ENCODE data around the gene PPP1R15B. TPM values are rescaled to one million over a fixed set of nuclear protein-coding genes. Genes with fewer than 3 reads are reported as not detected.
"Not testable (repeated sequence)": the region's sequence is repeated elsewhere in the genome, so short reads cannot be mapped to it uniquely, and the experiment has no call there.

PPP1R15B gene
- total RNA-seq, 1 donor from 2014 or later, result 42.1 TPM

DNA sequence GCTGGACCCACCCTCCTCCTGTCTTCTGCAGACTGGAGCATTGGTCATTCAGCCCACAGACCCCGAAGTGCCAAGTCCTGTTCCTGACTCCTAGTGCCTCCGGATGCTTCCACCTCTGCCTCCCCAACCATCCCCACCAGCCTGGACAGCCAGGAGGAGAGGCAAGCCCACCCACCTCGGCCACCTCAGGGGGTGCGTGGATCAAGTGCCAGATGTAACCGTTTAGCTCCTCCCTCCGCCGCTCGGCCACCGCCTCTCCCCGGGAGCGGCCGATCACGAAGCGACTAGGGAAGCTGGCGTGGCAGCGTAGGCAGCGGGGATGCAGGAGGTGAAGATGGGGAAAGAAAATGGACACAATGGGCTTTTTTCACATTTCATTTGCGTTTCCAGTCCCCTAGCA lies 18.1 kb upstream of the PPP1R15B start:
- TF ChIP-seq, protein P1, sequence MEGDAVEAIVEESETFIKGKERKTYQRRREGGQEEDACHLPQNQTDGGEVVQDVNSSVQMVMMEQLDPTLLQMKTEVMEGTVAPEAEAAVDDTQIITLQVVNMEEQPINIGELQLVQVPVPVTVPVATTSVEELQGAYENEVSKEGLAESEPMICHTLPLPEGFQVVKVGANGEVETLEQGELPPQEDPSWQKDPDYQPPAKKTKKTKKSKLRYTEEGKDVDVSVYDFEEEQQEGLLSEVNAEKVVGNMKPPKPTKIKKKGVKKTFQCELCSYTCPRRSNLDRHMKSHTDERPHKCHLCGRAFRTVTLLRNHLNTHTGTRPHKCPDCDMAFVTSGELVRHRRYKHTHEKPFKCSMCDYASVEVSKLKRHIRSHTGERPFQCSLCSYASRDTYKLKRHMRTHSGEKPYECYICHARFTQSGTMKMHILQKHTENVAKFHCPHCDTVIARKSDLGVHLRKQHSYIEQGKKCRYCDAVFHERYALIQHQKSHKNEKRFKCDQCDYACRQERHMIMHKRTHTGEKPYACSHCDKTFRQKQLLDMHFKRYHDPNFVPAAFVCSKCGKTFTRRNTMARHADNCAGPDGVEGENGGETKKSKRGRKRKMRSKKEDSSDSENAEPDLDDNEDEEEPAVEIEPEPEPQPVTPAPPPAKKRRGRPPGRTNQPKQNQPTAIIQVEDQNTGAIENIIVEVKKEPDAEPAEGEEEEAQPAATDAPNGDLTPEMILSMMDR (IDR thresholded peaks at IDR 0.05; ENCODE audit: insufficient read depth, low read length, poor library complexity, severe bottlenecking), result no peak
- no peak for DNase-seq (ENCODE audit: low read depth)
- peaks cover 2% of the 10 kb centered on the region for H3K36me3 ChIP-seq (ENCODE audit: control insufficient read depth, insufficient read depth, low read length)
- no peak overlapping the region for H3K4me3 ChIP-seq (ENCODE audit: low read depth, low read length)
- no peaks in the 10 kb centered on the region for H3K27me3 ChIP-seq (ENCODE audit: control insufficient read depth, insufficient read depth, low read length)

DNA sequence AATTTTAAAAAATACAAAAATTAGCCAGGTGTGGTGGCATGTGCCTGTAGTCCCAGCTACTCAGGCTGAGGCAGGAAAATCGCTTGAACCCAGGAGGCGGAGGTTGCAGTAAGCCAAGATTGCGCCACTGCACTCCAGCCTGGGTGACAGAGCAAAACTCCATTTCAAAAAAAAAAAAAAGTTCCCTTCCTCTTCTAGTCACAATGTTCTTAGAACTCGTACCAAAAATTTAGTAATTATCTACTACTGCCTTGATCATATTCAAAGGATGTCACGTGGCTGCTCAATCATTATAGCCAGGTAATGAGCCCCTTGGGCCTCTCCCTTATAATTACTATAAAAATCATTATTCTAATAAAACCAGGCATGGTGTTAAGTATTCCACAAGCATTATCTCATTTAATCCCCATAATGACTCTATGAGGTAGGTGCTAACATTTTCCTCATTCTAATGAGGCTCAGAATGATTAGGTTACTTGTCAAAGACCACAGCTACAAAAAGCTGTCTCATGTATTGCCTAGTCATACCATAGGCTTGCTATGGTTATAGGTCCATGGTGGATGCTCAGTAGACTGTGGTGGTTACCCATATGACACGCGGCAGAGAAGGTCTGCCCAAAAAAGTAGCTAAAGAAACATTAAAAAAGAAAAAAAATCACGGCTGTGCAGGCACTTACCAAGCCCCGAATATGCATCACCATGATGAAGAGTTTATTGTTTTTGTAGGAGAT lies 15.5 kb upstream of the PPP1R15B start:
- H3K4me3 ChIP-seq (ENCODE audit: low read depth, low read length), result no peak overlapping the region
- no peak for DNase-seq (ENCODE audit: low read depth)
- H3K27me3 ChIP-seq (ENCODE audit: control insufficient read depth, insufficient read depth, low read length), result no peaks in the 10 kb centered on the region
- TF ChIP-seq, protein P1 (IDR thresholded peaks at IDR 0.05; ENCODE audit: insufficient read depth, low read length, poor library complexity, severe bottlenecking), result no peak
- H3K36me3 ChIP-seq (ENCODE audit: control insufficient read depth, insufficient read depth, low read length), result no peaks in the 10 kb centered on the region

DNA sequence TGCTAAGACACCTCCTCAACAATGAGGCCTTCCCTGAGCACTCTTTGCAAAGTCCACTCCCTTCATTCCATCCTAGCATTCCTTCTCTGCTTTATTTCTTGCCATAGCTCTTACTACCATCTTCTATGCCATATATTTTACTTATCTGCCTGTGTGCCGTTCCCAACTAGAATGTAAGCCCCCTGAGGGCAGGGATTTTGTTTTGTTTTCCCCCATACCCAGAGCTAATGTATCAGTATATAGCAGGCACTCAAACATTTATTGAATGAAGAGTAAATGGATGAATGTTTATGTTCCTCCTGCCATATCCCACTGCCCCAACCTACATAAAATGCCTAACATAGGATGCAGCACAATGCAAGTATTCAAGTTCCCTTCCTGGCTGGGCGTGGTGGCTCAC lies 14.9 kb upstream of the PPP1R15B start:
- Histone ChIP-seq H3K27me3 (ENCODE audit: control insufficient read depth, insufficient read depth, low read length) (no peaks in the 10 kb centered on the region), H3K4me3 (ENCODE audit: low read depth, low read length) (no peak overlapping the region), H3K36me3 (ENCODE audit: control insufficient read depth, insufficient read depth, low read length) (no peaks in the 10 kb centered on the region)
- TF ChIP-seq, protein P1 (IDR thresholded peaks at IDR 0.05; ENCODE audit: insufficient read depth, low read length, poor library complexity, severe bottlenecking), result no peak
- DNase-seq (ENCODE audit: low read depth), result no peak

DNA sequence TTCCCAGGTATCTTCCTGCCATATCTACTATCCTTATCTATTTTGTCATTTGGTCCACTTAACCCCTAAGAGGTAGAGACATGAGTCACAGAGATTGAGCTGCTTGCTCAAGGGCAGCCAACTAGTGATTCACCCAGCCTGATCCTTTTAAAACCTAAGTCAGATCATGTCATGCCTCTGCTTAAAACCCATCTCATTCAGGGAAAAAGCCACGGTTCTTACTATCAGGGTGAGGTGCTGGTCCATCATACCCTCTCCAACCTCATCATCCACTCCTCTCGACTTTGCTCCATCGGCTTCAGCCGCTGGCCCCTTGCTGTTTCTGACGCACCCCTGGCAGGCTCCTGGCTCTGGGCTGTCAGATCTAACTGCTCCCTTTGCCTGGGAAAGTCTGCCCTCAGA lies 14.4 kb upstream of the PPP1R15B start:
- TF ChIP-seq, protein P1 (IDR thresholded peaks at IDR 0.05; ENCODE audit: insufficient read depth, low read length, poor library complexity, severe bottlenecking), result no peak
- Histone ChIP-seq H3K4me3 (ENCODE audit: low read depth, low read length) (no peak overlapping the region), H3K27me3 (ENCODE audit: control insufficient read depth, insufficient read depth, low read length) (no peaks in the 10 kb centered on the region), H3K36me3 (ENCODE audit: control insufficient read depth, insufficient read depth, low read length) (no peaks in the 10 kb centered on the region)
- peak; percentile 58 for DNase-seq (ENCODE audit: low read depth)

DNA sequence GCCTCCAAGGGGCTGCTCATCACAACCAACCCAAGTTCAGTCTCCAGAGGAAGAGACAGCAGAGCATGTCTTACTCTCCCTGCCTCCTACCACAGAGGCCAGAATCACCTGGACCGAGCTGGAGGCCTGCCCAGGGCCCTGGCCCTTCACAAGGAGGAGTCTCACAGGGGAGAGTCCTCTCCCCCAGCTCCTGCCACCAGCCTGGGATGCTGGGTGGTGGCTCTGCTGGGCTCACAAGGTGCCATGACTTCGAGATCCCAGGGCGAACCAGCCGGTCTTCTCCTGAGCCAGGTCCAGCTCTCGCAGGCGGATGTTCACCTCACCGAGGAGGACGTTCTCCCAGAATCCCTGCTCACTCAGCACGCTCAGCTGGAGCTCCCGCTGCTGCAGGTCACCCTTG lies 13.0 kb upstream of the PPP1R15B start:
- Histone ChIP-seq H3K36me3 (ENCODE audit: control insufficient read depth, insufficient read depth, low read length) (no peaks in the 10 kb centered on the region), H3K27me3 (ENCODE audit: control insufficient read depth, insufficient read depth, low read length) (no peaks in the 10 kb centered on the region), H3K4me3 (ENCODE audit: low read depth, low read length) (no peak overlapping the region)
- TF ChIP-seq, protein P1 (IDR thresholded peaks at IDR 0.05; ENCODE audit: insufficient read depth, low read length, poor library complexity, severe bottlenecking), result no peak
- no peak for DNase-seq (ENCODE audit: low read depth)

DNA sequence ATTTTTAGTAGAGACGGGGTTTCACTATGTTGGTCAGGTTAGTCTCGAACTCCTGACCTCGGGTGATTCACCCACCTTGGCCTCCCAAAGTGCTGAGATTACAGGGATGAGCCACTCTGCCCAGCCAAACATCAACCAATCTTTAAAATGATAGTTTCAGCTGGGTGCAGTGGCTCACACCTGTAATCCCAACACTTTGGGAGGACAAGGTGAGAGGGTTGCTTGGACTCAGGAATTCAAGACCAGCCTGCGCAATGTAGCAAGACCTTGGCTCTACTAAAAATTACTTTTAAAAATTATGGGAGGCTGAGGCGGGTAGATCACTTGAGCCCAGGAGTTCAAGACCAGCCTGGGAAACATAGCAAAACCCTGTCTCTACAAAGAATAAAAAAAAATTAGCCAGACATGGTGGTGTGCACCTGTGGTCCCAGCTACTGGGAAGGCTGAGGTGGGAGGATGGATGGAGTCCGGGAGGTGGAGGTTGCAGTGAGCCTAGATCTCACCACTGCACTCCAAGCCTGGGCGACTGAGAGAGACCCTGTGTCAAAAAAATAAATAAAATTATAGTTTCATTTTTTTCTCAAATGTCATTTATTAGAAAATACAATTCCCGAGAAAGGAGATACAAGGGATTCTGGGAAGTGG lies 10.6 kb upstream of the PPP1R15B start:
- not testable (repeated sequence) for H3K27me3 ChIP-seq (ENCODE audit: control insufficient read depth, insufficient read depth, low read length); H3K36me3 ChIP-seq (ENCODE audit: control insufficient read depth, insufficient read depth, low read length); DNase-seq (ENCODE audit: low read depth); H3K4me3 ChIP-seq (ENCODE audit: low read depth, low read length)
